ENCODE data around the gene HYAL1. TPM values are rescaled to one million over a fixed set of nuclear protein-coding genes. Genes with fewer than 3 reads are reported as not detected.

The HYAL1 gene
- total RNA-seq, 2 donors from 2014 or later, result 9.0 to 15.2 TPM

- H3K36me3 ChIP-seq, result no peaks in the 10 kb centered on the region
- peak; percentile 81 for DNase-seq
- peak overlapping the region; percentile 85 for H3K27ac ChIP-seq
- peak overlapping the region; percentile 86 to 91 for H3K9ac ChIP-seq (ENCODE audit: low read depth in 2 of 2, low read length in 2 of 2)
- H3K4me3 ChIP-seq, result peak overlapping the region; percentile 40
- no peaks in the 10 kb centered on the region for H3K9me3 ChIP-seq
- TF ChIP-seq CTCF (IDR thresholded peaks at IDR 0.05), result no peak
- peaks cover 11% of the 10 kb centered on the region for H3K4me1 ChIP-seq
- intact Hi-C loops (cut with DNase I), result no loop called here
- no peaks in the 10 kb centered on the region for H3K27me3 ChIP-seq
Observed at GRCh38 chr3:50267280-50267913, 36.0 kb downstream of the HYAL1 start.

- Histone ChIP-seq H3K36me3 (no peaks in the 10 kb centered on the region), H3K4me1 (peaks cover 11% of the 10 kb centered on the region), H3K9ac (ENCODE audit: low read depth in 2 of 2, low read length in 2 of 2) (peak overlapping the region; percentile 86 to 91), H3K4me3 (peak overlapping the region; percentile 40), H3K9me3 (no peaks in the 10 kb centered on the region), H3K27me3 (no peaks in the 10 kb centered on the region), H3K27ac (peak overlapping the region; percentile 85)
- no peak for TF ChIP-seq CTCF (IDR thresholded peaks at IDR 0.05)
- intact Hi-C loops (cut with DNase I), result no loop called here
- DNase-seq, result no peak
Observed at GRCh38 chr3:50266836-50267235, 36.5 kb downstream of the HYAL1 start.

DNA sequence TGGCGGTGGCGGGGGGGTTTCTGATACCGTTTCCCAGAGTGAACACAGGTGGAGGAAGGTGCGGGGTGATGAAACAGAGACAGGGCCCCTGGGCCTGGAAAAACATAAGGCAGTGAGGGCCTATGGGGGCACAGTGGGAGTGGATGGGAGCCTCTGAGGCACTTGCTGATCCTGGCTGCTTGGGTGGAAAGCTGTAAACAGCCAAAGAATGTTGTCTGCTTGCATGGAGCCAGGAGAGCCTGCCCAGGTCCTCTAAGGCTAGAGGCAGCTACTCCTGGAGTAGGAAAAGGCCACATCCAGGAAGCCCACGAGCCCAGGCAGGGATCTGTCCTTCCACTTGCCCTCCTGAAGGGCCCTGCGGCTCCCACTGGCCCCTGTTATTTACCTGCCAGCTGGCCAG lies 37.4 kb downstream of the HYAL1 start:
- intact Hi-C loops (cut with DNase I), result no loop called here

GRCh38 chr3:50265571-50265970 lies 37.8 kb downstream of the HYAL1 start:
- H3K4me3 ChIP-seq, result no peak overlapping the region
- H3K27me3 ChIP-seq, result no peaks in the 10 kb centered on the region
- H3K4me1 ChIP-seq, result peaks cover 11% of the 10 kb centered on the region
- no peaks in the 10 kb centered on the region for H3K36me3 ChIP-seq
- intact Hi-C loops (cut with DNase I), result no loop called here
- no peaks in the 10 kb centered on the region for H3K9me3 ChIP-seq
- DNase-seq, result no peak
- H3K27ac ChIP-seq, result peak overlapping the region; percentile 85
- no peak for TF ChIP-seq CTCF (IDR thresholded peaks at IDR 0.05)
- peak overlapping the region; percentile 16 to 32 for H3K9ac ChIP-seq (ENCODE audit: low read depth in 2 of 2, low read length in 2 of 2)

More for the DNA sequence above, 37.4 kb downstream of the HYAL1 start:
- no peaks in the 10 kb centered on the region for H3K9me3 ChIP-seq
- no peaks in the 10 kb centered on the region for H3K27me3 ChIP-seq
- peaks cover 11% of the 10 kb centered on the region for H3K4me1 ChIP-seq
- H3K27ac ChIP-seq, result peak overlapping the region; percentile 85
- no peaks in the 10 kb centered on the region for H3K36me3 ChIP-seq
- peak overlapping the region; percentile 37 to 91 for H3K9ac ChIP-seq (ENCODE audit: low read depth in 2 of 2, low read length in 2 of 2)
- no peak for TF ChIP-seq CTCF (IDR thresholded peaks at IDR 0.05)
- no peak for DNase-seq
- H3K4me3 ChIP-seq, result no peak overlapping the region

GRCh38 chr3:50264964-50265485 lies 38.3 kb downstream of the HYAL1 start:
- H3K36me3 ChIP-seq, result no peaks in the 10 kb centered on the region
- intact Hi-C loops (cut with DNase I), result no loop called here
- peaks cover 11% of the 10 kb centered on the region for H3K4me1 ChIP-seq
- no peaks in the 10 kb centered on the region for H3K9me3 ChIP-seq
- no peak for TF ChIP-seq CTCF (IDR thresholded peaks at IDR 0.05)
- peak overlapping the region; percentile 16 to 32 for H3K9ac ChIP-seq (ENCODE audit: low read depth in 2 of 2, low read length in 2 of 2)
- H3K27me3 ChIP-seq, result no peaks in the 10 kb centered on the region
- DNase-seq, result no peak
- peak overlapping the region; percentile 85 for H3K27ac ChIP-seq
- H3K4me3 ChIP-seq, result no peak overlapping the region
